Body of pancreas (tissue), 4 donors: ENCODE measurements around the gene FAM204A.

Experiments used
- CTCF ChIP-seq, 7 experiments: fragments of 450-650 bp in 4 of 7; fragments of 200-600 bp in 3 of 7; sonication (generic) in 3 of 7; IDR thresholded peaks; one replicate each; pipeline ENCODE4 v1.5.1; 2016 to 2019; ENCODE audit warnings: antibody characterized with exemption in 7 of 7
- POLR2A ChIP-seq, 3 donors: fragments of 450-650 bp; IDR thresholded peaks; one replicate each; pipeline ENCODE4 v1.6.1; 2016; ENCODE audit warnings: antibody characterized with exemption in 3 of 3, mild to moderate bottlenecking in 2 of 3

GRCh38 chr10:118343115-118343514 is 991 bp upstream of the FAM204A start:
- TF ChIP-seq CTCF (IDR thresholded peaks at IDR 0.05), result no peak
- no peak for TF ChIP-seq POLR2A (IDR thresholded peaks at IDR 0.05)
